HEK293T (cell line): ENCODE data around the gene SPC25.
A peak's percentile ranks its signal among the peaks of the same experiment; 100 is the strongest.
"Not testable (repeated sequence)": the region's sequence is repeated elsewhere in the genome, so short reads cannot be mapped to it uniquely, and the experiment has no call there.

Experiments
- CTCF ChIA-PET: fragments of 350-600 bp; formaldehyde crosslinking; extraction: SDS; loops from one replicate; lab custom pipeline; 2021; ENCODE audit warnings: antibody characterized with exemption, inconsistent platforms; lab: Yijun Ruan, JAX
- POLR2A ChIA-PET: fragments of 350-600 bp; formaldehyde crosslinking; extraction: SDS; loops from one replicate; lab custom pipeline; 2020; ENCODE audit warnings: antibody characterized with exemption, inconsistent platforms; lab: Yijun Ruan, JAX
- DNase-seq: peaks from one replicate; pipeline ENCODE4 v3.0.0; 2012; ENCODE audit warnings: mixed read lengths; ENCODE audit errors: extremely low spot score
- ARNT ChIP-seq: fragments of 450-650 bp; IDR thresholded peaks from 2 replicates; pipeline ENCODE4 v1.6.1; 2017; ENCODE audit warnings: mild to moderate bottlenecking
- BHLHE40 ChIP-seq: fragments of 450-650 bp; IDR thresholded peaks from 2 replicates; pipeline ENCODE4 v1.6.1; 2016; ENCODE audit warnings: mild to moderate bottlenecking, moderate library complexity, borderline replicate concordance
- CTBP1 ChIP-seq: fragments of 450-650 bp; IDR thresholded peaks from 2 replicates; pipeline ENCODE4 v1.6.1; 2016; ENCODE audit warnings: borderline replicate concordance
- ELF4 ChIP-seq: fragments of 450-650 bp; IDR thresholded peaks from 2 replicates; pipeline ENCODE4 v1.6.1; 2017; ENCODE audit warnings: antibody characterized with exemption
- FOXA1 ChIP-seq: fragments of 450-650 bp; IDR thresholded peaks from 2 replicates; pipeline ENCODE4 v1.6.1; 2016; ENCODE audit warnings: mild to moderate bottlenecking
- FOXK2 ChIP-seq: fragments of 450-650 bp; IDR thresholded peaks from 2 replicates; pipeline ENCODE4 v1.6.1; 2016; ENCODE audit warnings: mild to moderate bottlenecking
- FOXM1 ChIP-seq: fragments of 450-650 bp; IDR thresholded peaks from 2 replicates; pipeline ENCODE4 v1.6.1; 2017; ENCODE audit warnings: mild to moderate bottlenecking, borderline replicate concordance
- HDGF ChIP-seq: fragments of 450-650 bp; IDR thresholded peaks from 2 replicates; pipeline ENCODE4 v1.6.1; 2017; ENCODE audit warnings: antibody characterized with exemption, borderline replicate concordance
- L3MBTL2 ChIP-seq: fragments of 450-650 bp; conservative IDR thresholded peaks from 2 replicates; pipeline ENCODE4 v1.6.1; 2016; ENCODE audit warnings: mild to moderate bottlenecking
- LEF1 ChIP-seq: fragments of 450-650 bp; IDR thresholded peaks from 2 replicates; pipeline ENCODE4 v1.6.1; 2017; ENCODE audit warnings: mild to moderate bottlenecking, borderline replicate concordance
- NFRKB ChIP-seq: fragments of 450-650 bp; IDR thresholded peaks from 2 replicates; pipeline ENCODE4 v1.6.1; 2016; ENCODE audit warnings: mild to moderate bottlenecking, moderate library complexity
- SP1 ChIP-seq: fragments of 450-650 bp; IDR thresholded peaks from 2 replicates; pipeline ENCODE4 v1.6.1; 2017
- SUZ12 ChIP-seq: fragments of 450-650 bp; IDR thresholded peaks from 2 replicates; pipeline ENCODE4 v1.6.1; 2016; ENCODE audit warnings: mild to moderate bottlenecking
- TARDBP ChIP-seq: fragments of 450-650 bp; IDR thresholded peaks from 2 replicates; pipeline ENCODE4 v1.6.1; 2016
- ZNF384 ChIP-seq: fragments of 450-650 bp; IDR thresholded peaks from 2 replicates; pipeline ENCODE4 v1.6.1; 2016
- TF ChIP-seq, protein P1 (sequence below): fragments of 450-650 bp; IDR thresholded peaks from 2 replicates; pipeline ENCODE4 v1.6.1; 2016

Gene SPC25, protein sequence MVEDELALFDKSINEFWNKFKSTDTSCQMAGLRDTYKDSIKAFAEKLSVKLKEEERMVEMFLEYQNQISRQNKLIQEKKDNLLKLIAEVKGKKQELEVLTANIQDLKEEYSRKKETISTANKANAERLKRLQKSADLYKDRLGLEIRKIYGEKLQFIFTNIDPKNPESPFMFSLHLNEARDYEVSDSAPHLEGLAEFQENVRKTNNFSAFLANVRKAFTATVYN

DNA sequence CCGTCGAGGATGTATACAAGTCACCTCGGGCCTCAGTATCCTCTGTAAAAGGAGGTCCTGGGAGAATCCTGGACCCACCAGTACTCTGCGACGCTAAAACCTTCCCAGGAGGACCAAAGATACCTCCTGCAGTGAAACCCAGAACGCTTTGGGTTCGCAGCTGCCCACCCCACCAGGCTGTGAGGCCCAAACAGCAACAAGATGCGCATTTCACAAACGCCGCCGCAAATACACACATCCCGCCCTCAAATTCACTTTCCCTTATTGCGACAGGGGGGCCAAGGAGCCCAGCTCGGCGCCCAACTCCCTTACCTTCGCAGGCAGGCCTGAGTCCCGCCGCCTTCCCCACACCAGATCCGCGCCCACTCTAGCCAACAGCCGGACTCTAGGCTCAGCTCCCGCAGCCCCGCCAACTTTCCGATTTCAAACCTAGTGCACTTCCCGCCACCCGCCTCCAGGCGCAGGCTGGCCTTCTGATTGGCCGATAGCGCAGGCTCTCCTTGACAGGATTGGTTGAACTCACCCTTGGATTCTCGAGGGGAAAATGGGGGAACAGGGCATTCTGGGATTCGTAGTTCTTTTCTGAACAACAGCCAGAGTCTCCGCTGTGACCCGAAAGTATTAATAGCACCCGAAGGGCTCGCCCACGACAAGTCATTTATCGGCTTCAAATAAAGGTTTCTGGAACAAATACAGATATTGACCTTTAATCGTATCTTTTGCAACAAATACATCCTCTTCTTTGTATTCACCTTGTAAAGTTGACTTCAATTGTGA, at the start of gene SPC25:
Gene SPC25, minus strand, starts transcription at position 425 of the 777 bp plus-strand sequence. CDS start 911 bp downstream, outside the sequence.
- no peak for TF ChIP-seq ZNF384
- TF ChIP-seq ARNT = no peak
- TF ChIP-seq, protein P1, sequence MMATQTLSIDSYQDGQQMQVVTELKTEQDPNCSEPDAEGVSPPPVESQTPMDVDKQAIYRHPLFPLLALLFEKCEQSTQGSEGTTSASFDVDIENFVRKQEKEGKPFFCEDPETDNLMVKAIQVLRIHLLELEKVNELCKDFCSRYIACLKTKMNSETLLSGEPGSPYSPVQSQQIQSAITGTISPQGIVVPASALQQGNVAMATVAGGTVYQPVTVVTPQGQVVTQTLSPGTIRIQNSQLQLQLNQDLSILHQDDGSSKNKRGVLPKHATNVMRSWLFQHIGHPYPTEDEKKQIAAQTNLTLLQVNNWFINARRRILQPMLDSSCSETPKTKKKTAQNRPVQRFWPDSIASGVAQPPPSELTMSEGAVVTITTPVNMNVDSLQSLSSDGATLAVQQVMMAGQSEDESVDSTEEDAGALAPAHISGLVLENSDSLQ = no peak
- TF ChIP-seq SUZ12 = no peak
- TF ChIP-seq LEF1 = no peak
- TF ChIP-seq TARDBP = no peak
- no peak for TF ChIP-seq HDGF
- peak; percentile 49; the same call in 1 of the 2 replicates for TF ChIP-seq ELF4
- TF ChIP-seq NFRKB = no peak
- peak; percentile 74; the same call in 1 of the 2 replicates for TF ChIP-seq FOXM1
- no peak for TF ChIP-seq FOXA1
- peak; percentile 75 for TF ChIP-seq L3MBTL2
- ChIA-PET CTCF (no interaction called here), POLR2A (no interaction called here)
- DNase-seq = peak; percentile 94

DNA sequence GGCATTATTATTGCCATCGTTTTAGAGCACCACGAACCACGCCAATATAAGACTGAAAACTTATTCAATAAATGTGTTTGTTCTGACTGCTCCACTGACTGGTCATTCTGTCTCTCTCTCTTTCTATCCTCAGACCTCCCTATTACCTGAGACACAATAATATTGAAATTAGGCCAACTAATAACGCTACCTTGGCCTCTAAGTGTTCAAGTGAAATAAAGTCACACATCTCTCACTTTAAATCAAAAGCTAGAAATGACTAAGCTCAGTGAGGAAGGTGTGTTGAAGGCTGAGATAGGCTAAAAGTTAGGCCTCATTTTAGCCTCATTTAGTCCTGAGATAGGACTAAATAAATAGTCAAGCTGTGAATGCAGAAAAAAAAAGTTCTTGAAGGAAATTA, 49.7 kb upstream of the SPC25 start:
- POLR2A ChIA-PET = no interaction called here
- TF ChIP-seq NFRKB (no peak), CTBP1 (no peak), L3MBTL2 (no peak), SP1 (no peak), FOXM1 (no peak), HDGF (no peak), ZNF384 (no peak), SUZ12 (no peak), BHLHE40 (no peak), ELF4 (no peak), LEF1 (no peak), TARDBP (no peak), FOXK2 (no peak)
- TF ChIP-seq, protein P1 = no peak
- CTCF ChIA-PET = no interaction called here
- no peak for DNase-seq

DNA sequence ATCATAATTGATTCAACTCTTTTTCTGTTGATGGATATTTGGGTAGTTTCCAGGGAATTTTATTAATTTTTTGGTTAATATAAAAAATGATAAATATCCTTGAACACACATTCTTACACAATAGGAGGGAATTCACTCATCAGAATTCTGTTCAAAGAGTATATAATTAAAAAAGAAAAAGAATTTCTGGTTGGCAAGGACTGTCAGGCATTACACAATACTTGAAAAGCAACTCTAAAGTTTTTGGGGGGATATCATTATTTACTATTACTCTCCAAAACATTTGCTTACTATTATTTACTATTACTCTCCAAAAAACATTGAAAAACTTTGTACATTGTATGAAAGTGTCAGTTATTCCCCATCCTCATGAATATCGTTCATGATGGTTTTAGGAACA, 48.8 kb upstream of the SPC25 start:
- POLR2A ChIA-PET = no interaction called here
- no peak for TF ChIP-seq L3MBTL2
- no peak for TF ChIP-seq TARDBP
- no peak for TF ChIP-seq NFRKB
- TF ChIP-seq FOXA1 = no peak
- no peak for TF ChIP-seq HDGF
- TF ChIP-seq FOXK2 = no peak
- no peak for TF ChIP-seq BHLHE40
- TF ChIP-seq, protein P1 = no peak
- TF ChIP-seq CTBP1 = no peak
- TF ChIP-seq LEF1 = no peak
- TF ChIP-seq SUZ12 = no peak
- TF ChIP-seq ARNT = no peak
- TF ChIP-seq FOXM1 = no peak
- no peak for DNase-seq
- CTCF ChIA-PET = interaction anchor here (0.6 kb wide), 1 partner anchor 858 kb away, joined by 3 read pairs; no protein-coding TSS in a partner anchor

DNA sequence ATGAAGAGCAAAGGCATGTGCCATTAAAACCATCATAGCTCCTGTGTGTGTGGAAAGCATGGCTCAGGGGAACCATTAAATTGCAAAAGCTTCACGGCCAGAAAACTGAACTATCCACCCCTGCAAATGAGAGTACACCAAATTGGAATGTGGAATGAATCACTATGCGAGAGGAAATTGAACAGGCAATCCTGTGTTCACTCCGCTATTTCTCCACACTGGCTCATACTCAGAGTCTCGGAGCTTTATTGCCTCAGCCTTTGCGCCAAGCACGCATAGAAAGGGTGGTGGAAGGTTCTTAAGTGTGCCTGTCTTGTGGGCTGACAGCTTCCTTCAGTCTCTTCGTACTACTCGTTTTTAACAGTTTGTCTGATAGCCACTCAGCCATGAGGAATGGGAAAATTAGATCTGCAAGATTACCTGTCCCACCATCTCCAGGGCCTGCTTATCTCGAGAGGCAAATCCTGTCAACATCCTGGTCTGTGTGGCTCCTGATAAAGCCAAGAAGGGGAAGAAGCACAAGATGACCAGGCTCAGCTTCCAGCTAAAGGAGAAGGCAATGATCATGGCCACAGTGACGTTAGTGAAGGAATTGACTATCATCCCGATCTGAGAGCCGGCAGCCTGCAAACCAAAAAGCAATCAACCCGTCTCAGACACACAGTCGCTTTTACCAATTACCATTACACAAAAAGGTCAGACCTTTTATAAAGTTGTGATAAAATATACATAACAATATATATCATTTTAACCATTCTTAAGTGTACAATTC, 45.8 kb upstream of the SPC25 start:
- CTCF ChIA-PET = no interaction called here
- no peak for TF ChIP-seq SP1
- TF ChIP-seq ZNF384 = no peak
- TF ChIP-seq HDGF = no peak
- TF ChIP-seq ELF4 = no peak
- TF ChIP-seq TARDBP = no peak
- DNase-seq = no peak
- POLR2A ChIA-PET = no interaction called here

DNA sequence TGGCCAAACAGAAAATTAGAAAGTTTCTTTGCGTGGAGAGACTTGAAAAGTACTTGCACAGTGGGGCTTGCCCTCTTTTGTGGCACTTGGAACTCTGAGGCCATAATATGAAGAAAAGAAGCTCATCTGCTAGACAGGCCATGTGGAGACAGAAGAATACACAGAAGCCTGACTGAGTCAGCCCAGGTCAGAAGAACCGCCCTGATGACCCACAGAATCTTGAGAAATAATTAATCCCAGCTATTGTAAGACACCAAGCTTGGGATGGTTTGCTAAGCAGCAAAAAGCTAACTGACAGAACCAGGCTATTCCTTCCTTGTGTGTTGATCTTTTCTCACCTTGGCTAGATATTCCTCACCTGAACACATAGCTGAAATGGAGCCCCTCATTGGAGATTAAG, 44.6 kb upstream of the SPC25 start:
- DNase-seq = no peak
- ChIA-PET POLR2A (no interaction called here), CTCF (no interaction called here)
- no peak for TF ChIP-seq L3MBTL2
- TF ChIP-seq ZNF384 = no peak
- no peak for TF ChIP-seq HDGF
- no peak for TF ChIP-seq SP1
- no peak for TF ChIP-seq LEF1
- no peak for TF ChIP-seq BHLHE40
- no peak for TF ChIP-seq ELF4
- no peak for TF ChIP-seq SUZ12

DNA sequence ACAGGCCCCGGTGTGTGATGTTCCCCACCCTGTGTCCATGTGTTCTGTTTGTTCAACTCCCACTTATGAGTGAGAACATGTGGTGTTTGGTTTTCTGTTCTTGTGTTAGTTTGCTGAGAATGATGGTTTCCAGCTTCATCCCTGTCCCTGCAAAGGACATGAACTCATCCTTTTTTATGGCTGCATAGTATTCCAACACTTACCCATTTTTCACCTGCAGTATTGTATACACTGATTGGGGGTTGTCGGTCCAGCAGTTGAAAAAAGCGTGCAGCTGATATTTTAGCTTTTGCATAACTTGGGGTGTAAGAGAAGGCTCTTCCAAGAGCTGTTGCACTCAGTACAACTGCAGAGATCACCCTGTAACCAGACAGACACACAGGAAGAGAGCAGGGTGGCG, 41.9 kb upstream of the SPC25 start:
- CTCF ChIA-PET = interaction anchor here (0.5 to 0.7 kb wide), 2 partner anchors 15 to 161 kb away, joined by 3 read pairs; no protein-coding TSS in a partner anchor
- DNase-seq, POLR2A ChIA-PET: not testable (repeated sequence)
